GM21825 (cell line): ENCODE data around the gene GYPB.
"Not testable (repeated sequence)": the region's sequence is repeated elsewhere in the genome, so short reads cannot be mapped to it uniquely, and the experiment has no call there.

Source experiments
- ATAC-seq: cut with Tn5 transposase; IDR thresholded peaks from one replicate; pipeline ENCODE4 v1.9.1; 2021; ENCODE audit warnings: mild to moderate bottlenecking, moderate library complexity; ENCODE audit not compliant: unreplicated experiment

The GYPB gene

DNA sequence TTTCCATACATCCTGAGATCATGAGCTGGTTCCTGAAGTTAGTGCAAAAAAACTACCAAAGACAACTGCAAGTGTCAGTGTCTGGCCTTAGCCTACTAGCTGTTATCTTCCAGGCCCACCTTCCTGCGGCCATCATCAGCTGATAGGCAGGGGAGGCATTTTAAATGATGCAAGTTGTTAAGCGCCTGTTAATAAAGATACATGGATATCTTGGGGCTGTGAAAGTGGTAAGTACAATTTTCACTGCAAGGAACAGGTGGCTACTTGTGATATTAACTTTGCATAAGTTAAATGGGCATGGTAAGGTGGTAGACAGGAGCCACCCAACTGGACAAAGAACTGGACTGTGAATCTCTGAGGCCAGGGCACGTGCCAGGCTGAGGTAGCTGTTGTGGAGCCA, at the start of gene GYPB:
Gene GYPB, minus strand, starts transcription at position 104 of the 400 bp plus-strand sequence. Its CDS starts 93 bp downstream, at position 11.
- not testable (repeated sequence) for ATAC-seq

DNA sequence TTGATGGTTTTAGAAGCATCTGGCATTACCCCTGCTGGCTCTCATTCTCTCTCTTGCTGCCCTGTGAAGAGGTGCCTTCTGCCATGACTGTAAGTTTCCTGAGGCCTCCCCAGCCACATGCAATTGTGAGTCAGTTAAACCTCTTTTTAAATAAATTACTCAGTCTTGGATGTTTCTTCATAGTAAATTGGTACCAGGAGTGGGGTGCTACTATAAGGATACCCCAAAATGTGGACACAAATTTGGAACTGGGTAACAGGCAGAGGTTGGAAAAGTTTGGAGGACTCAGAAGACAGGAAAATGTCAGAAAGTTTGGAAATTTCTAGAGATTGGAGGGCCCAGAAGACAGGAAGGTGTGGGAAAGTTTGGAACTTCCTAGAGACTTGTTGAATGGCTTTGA, 42.4 kb upstream of the GYPB start:
- ATAC-seq = not testable (repeated sequence)

DNA sequence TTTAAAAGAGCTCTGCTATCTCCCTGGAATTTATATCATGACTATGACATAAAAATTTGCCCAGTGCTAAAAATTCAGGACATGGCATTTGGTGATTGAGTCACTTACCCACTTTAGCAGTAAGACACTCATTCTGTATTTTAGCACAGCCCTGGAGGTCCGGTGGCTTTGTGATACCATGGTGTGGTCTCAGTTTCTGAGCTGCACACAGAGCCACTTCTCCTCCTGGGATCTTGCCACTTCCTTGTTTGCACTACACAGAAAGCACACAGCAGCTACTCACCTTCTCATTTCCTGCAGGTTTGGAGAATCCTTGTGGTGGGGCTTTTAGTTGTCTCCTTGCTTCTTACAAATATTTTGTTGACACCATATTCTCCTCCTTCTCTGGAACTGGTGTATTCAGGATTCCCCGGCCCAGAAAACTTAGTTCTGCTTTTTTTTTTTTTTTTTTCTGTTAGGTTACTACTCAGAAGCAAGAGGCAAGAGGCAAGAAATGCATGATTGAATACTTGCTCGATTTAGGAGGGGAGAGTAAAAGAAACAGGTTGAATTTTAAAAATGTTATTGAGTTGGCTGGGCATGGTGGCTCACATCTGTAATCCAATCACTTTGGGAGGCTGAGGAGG, 41.2 kb upstream of the GYPB start:
- ATAC-seq = not testable (repeated sequence)

DNA sequence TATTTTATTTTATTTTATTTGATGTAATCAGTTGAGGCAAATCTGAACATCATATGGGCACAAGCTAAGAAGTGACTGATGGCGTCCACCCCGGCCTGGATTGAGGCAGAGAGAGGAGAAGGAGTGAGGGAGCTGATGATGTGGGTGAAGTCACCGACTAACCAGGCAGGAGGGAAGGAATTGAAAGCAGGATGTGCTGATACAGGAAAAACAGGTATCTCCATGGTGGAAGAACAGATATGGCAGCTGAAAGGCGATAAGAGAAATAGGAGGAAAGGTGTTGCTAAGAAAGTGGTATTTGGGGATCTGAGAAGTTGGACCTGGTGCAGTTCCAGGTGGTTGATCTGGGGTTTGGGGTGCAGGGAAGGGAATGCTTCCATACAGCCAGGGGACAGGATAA, 37.6 kb upstream of the GYPB start:
- no peak for ATAC-seq

DNA sequence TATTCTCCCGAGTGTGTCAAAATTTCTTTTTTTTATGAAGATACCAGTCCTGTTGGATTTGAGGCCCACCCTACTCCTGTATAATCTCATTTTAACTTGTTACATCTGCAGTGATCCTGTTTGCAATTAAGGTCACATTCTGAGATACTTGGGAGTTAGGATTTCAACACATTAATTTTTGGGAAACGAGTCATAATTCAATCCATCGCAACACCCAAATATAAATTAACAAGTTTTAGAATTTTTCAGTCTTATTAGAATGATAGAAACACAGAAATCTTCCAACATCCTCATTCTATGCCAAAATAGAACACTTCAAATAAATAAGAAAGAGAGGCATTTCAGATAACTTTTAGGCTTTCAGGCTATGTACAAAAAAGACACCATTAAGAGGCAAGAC, 36.2 kb upstream of the GYPB start:
- not testable (repeated sequence) for ATAC-seq

DNA sequence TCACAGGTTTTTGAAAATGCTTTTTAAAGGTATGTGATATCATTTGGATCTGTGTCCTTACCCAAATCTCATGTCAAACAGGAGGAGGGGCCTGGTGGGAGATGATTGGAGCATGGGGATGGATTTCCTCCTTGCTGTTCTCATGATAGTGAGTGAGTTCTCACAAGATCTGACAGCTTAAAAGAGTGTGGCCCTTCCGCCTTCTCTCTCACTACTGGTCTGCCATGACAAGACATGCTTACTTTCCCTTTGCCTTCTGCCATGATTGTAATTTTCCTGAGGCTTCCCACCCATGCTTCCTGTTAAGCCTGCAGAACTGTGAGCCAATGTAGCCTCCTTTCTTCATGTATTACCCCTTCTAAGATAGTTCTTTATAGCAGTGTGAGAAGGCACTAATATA, 32.3 kb upstream of the GYPB start:
- not testable (repeated sequence) for ATAC-seq

DNA sequence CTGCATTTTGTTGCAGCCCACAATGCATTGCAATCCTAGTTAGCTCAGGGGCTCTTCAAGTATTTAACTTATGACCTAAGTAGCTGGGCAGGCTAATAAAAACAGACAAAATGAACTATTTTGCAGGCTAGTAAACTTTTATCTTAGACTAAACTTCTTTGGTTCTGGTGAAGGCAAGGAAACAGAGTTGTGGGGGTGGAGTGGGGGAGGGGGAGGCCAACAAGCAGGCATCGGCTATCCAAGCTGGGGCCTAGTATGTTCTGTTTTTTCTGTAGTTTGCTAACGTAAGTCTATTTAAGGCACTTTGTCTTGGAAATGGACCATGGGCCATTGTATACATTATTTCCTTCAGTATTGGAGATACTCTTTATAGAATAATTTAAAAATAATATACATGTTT, 31.5 kb upstream of the GYPB start:
- ATAC-seq = not testable (repeated sequence)

DNA sequence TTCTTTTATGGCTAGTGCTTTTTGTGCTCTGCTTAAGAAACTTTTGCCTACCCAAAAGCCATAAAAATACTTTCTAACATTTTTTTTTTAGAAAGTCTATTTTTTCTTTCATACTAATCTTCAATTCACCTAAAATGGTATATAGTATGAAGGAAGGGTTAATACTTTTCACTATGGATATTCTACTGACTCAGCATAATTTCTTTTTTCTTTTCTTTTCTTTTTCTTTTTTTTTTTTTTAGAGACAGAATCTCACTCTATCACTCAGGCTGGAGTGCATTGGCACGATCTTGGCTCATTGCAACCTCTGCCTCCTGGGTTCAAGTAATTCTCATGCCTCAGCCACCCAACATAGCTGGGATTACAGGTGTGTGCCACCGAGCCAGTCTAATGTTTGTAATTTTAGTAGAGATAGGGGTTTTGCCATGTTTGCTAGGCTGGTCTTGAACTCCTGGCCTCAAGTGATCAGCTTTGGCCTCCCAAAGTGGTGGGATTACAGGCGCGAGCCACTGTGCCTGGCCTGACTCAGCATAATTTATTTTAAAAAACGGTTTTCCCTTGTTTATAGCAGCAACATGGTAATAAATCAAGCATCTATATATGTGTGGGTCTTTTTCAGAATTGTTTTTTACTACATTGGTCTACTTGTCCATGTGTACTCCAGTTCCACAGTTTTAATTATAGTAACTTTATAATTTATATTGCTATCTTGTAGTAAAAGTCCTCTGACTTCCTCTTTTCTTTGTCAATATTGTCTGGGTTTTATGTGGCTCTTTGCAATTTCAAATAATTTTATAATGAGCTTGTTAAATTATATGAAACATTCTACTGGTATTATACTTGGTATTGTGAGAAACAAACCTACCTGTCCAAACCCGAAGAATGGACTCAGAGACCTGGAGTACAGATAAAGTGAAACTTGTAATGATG, 30.6 kb upstream of the GYPB start:
- not testable (repeated sequence) for ATAC-seq

DNA sequence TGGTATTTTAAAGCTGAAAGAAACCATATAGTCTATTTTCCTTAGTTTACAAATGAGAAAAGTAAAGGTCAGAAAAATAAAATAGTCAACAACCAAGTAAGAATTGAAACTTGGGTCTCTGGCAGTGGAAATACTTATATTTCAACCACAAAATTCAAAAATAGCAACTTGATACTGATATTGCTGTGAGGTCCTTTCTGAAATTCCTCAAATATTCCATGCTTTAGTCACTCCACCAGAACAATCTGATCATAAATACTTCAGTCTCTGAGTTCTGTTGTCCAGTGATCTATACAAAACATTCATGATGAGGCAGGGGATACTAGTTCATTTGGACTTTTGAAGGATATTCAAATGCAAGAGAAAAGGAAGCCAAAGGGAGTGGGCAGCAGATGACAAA, 25.8 kb upstream of the GYPB start:
- ATAC-seq = not testable (repeated sequence)

DNA sequence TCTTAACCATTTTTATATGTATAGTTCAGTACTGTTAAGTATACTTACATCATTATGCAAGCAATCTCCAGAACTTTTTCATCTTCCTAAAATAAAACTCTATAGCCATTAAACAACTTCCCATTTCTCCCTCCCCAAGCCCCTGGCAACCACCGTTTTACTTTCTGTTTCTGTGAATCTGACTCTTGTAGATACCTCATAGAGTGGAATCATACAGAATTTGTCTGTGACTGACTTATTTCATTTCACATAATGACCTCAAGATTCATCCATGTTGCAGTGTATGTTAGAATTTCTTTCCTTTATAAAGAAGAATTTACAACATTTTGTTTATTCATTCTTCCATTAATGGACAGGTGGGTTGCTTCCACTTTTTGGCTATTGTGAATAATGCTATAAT, 13.4 kb upstream of the GYPB start:
- not testable (repeated sequence) for ATAC-seq

DNA sequence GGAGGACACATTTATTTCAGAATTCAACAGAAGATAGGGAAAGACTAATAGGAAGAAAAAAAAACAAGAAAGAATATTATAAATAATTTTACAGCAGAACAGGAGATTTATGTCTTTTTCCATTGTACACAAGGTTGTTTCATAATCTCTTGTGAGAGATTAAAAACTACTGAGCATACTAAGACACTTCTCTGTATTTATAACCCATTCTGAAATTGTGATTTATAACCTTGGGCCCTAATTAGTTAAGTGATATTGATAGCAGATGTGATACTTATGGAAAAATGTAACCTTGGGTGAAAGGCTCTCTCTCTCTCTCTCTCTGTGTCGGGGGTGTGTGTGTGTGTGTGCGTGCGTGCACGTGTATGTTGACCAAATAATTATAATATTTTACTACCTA, 12.7 kb upstream of the GYPB start:
- not testable (repeated sequence) for ATAC-seq

DNA sequence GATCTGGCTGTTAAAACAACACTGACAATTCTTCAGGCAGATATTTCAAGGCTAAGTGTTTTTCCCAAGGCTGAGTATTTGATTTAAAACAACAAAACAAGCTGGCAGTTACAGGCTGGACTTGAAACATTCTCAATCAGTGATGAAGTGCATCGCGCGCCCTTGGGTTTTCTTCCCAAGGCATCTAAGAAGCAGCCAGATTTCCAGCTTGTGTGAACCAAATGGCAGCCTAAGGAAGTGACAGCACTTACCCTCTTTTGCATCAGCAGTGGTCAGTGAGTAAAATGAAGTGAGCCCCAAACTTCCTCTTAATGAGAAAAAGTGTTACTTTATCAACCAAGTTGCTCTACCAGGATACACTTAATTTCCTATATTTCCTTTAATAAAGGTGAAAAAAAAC, 12.2 kb upstream of the GYPB start:
- ATAC-seq = not testable (repeated sequence)

DNA sequence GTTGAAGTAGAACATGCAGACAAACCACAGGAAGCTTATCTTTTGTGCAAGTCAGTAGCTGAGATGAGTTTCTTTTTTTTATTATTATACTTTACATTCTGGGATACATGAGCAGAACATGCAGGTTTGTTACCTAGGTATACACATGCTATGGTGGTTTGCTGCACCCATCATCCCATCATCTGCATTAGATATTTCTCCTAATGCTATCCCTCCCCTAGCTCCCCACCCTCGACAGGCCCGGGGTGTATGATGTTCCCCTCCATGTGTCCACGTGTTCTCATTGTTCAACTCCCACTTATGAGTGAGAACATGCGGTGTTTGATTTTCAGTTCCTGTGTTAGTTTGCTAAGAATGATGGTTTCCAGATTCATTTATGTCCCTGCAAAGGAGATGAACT, 11.5 kb upstream of the GYPB start:
- ATAC-seq = not testable (repeated sequence)

DNA sequence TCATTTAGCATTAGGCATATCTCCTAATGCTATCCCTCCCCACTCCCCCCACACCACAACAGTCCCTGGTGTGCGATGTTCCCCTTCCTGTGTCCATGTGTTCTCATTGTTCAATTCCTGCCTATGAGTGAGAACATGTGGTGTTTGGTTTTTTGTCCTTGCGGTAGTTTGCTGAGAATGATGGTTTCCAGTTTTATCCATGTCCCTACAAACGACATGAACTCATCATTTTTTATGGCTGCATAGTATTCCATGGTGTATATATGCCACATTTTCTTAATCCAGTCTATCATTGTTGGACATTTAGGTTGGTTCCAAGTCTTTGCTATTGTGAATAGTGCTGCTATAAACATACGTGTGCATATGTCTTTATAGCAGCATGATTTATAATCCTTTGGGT, 7.5 kb upstream of the GYPB start:
- ATAC-seq = not testable (repeated sequence)

DNA sequence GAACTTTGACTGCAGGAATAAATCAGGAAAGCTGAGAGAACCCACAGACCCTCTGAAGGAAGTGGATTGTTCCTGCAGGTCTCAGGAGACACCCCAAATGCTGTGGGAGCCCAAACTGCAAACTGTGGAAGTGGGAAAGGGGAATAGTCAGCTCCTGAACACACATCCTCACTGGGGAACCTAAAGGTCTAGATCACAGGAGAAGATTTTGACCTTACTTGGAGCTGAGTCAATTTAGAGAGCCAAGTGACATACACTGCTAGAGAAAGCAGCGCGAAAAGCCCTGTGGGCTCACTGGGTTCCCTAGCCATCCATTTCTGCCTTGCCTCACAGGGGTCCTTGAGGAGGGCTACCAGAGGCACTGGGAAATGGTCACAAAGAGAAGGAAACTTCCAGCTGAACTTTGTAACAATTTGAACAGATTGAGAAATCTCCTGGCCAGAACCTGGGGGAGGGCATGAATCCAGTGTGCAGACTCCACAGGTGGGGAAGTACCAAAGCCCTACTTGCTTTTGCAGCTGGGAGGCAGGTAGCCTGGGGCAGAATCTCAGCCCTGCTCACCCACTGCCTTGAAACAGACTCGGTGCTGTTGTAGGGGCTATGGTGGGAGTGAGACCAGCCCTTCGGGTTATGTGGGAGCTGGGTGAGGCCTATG, 5.3 kb upstream of the GYPB start:
- ATAC-seq = not testable (repeated sequence)

DNA sequence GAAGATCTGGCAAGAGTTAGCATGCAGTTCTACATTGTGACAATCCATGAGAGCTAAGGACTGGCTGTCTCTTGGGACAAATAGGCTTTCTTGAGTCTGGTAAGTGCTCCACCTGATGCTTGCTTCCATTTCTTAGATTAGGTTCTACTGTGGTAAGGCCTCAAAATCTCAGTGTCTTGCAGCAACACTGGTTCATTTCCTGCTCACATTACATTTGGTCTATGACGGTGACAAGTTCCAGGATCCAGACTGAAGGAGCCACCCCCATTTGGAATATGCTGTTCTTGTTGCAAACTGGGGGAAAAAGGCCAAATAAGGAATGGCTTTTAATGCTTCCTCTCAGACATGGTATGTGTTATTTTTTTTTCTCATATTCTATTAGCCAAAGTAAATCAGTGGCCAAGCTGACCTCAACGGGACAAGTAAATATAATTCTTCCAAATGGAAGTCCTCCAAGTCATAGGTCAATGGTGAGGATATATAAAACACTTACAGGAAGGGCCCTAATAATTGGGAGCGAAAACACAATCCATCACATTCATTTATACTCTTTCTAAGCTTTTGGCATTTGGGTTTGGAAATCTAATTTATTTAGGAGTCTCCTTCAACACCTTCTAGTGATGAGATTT, 3.7 kb upstream of the GYPB start:
- not testable (repeated sequence) for ATAC-seq

DNA sequence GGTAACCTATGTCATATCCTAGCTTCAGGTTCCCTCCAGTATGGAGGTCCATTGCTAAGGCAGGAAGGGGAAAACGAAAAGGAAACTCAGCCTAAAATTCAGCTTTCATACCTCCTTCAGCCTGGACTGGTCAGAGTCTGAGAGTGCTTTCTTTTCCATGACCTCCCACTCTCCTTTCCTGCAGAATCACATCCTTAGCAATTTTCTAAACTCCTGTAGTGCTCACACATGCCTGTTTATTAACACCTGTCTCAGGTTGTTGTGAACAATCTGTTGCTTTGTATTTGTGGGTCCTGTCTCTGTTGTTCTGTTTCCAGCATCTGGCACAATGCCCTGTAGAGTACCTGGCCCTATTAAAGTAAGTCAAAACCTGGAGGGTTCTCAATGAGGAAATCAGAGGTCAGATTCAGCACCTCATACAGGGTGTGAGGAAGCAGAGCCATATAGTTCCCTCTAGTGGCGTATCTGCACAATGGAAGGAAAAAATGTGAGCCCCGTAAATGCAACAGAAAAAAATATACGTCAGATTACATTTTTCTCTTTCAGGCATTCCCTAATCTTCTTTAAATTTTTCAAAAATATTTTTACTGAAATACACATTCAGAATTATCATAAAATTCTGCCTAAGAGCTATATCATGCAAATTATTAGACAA, 2.3 kb upstream of the GYPB start:
- peak; percentile 81 for ATAC-seq

DNA sequence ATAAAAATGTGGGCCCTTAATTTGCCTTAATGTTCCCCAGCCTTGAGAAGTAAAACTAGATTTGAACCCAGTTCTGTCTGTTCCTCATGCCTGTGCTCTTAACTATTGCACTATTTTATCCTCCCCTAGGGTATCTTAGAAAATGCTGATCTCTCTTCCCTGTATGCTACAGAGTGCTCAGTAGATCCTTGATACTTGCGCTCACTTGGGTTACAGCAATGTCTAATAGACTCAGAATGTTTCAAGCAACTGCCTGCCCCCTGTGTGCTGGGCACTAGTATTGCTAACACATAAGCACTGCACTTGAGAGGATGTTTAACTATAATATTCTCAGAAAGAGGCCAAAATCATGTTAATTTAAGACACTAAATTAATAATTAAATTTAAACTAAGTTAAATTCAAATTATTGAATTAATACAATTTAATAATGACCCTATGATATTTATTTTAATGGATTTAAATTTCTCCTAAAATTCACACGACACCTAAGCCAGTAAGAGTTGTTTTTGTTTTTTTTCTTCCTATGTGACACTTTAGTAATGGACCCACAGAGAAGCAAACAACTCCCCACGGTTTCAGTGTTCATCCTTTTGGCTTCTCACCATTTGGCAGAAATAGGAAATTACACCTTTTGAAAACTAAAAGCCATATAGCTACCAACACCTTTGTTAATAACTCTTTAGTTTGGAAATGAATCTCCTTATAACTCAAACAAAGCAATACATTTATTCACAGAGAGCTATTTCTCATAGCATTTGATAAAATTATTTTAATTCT, 768 bp downstream of the GYPB start:
- ATAC-seq = not testable (repeated sequence)

DNA sequence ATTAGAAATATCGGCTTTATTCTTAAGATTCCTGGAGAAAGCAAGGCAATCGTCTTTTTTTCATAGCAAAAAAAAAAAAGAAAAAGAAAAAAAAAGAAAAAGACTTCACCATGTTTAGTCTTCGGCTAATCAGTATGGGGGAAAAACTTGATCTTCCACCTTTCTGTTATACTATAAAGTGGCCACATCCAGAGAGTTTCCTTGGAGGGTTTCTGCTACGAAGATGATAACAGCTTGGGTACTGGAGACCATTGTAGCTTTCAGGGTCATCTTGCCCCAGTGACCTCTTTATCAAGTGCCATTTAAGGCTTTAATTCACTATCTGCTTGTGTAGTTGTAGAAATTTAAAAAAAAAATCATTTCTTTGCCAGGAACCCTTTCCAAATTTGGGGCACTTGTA, 1.9 kb downstream of the GYPB start:
- not testable (repeated sequence) for ATAC-seq
